GM18520 (cell line): ENCODE results near the gene EIF1AY.
"Not testable (repeated sequence)": the region's sequence is repeated elsewhere in the genome, so short reads cannot be mapped to it uniquely, and the experiment has no call there.

Experiments
- ATAC-seq: cut with Tn5 transposase; IDR thresholded peaks from one replicate; pipeline ENCODE4 v1.9.1; 2021; ENCODE audit not compliant: unreplicated experiment

The EIF1AY gene

DNA sequence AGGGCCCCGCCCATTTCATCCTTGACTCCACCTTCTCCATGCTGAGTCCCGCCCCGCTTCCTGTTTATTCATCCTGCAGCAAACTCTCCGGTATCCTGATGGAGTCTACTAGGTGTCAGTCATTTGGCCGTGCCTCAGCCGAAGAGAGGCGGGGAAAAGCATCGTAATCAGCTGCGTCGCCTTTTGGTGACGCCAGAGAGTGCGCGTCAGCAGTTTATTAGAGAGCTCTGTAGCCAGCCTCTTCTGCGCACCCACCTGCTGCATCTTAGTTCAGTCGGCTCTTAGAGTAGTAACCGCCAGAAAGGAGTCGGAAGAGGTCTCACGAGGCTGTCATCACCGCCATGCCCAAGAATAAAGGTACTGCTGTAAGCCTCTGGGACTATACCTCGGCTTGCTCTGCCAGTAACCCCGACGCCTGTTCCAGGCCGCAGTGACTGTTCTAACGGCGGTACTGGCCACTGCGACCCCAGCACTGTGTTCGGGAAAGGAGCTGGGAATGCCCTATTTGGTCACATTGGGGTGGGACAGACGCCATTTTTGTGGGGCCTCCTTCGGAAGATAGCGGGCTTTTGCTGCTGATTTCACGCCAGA lies at the start of gene EIF1AY:
EIF1AY (plus strand) TSS at position 246 of the 591 bp plus-strand sequence; CDS start at position 342, 96 bp downstream.
- ATAC-seq, result no peak

GRCh38 chrY:20528435-20528834 lies 47.1 kb upstream of the EIF1AY start:
- no peak for ATAC-seq

DNA sequence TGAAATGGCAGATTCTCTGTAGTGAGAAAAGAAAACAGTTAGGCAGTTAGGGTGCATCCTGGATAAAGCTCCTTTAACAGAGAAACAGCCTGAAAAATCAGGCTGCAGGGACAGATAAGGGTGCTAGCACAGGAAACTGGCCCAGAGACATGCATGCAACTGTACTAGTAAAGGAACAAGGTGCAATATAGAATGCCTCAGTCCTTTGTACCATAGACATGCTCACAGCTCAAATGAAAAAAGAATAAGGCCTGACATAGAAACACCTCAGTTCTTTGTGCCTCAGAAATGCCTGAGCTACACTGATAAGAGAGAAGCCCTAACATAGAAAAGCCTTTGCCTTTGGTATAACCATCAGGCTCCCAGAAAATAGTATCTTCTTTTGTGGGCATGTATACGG lies 37.4 kb upstream of the EIF1AY start:
- ATAC-seq, result no peak

GRCh38 chrY:20538933-20539332 lies 36.6 kb upstream of the EIF1AY start:
- ATAC-seq, result no peak

DNA sequence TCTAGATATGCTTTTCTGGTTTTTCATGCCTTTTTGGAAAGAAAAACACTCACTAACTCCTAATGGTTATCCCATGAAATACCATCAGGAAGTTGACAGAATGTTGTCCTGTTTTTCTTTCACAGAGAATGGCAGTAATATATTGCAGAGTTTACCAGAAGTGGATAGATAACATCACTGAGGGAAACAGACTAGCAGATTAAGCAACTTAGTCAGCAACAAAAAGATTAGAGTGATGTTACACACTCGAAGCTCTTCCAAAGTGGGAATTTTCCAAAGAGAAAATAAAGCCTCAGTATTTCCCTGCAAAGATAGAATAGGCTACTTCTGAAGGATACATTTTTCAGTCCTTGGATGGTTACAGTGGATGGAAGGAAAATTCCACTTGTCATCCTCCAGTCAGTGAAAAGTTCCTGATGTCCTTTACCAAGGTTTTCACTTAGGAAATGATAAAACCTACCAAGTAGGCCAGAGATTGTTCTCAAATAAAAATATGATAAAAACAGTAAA lies 31.1 kb upstream of the EIF1AY start:
- no peak for ATAC-seq

GRCh38 chrY:20546071-20546470 lies 29.5 kb upstream of the EIF1AY start:
- ATAC-seq, result no peak

GRCh38 chrY:20549289-20549688 lies 26.3 kb upstream of the EIF1AY start:
- ATAC-seq, result no peak

- no peak for ATAC-seq
Measured at GRCh38 chrY:20551840-20552239, 23.7 kb upstream of the EIF1AY start.

DNA sequence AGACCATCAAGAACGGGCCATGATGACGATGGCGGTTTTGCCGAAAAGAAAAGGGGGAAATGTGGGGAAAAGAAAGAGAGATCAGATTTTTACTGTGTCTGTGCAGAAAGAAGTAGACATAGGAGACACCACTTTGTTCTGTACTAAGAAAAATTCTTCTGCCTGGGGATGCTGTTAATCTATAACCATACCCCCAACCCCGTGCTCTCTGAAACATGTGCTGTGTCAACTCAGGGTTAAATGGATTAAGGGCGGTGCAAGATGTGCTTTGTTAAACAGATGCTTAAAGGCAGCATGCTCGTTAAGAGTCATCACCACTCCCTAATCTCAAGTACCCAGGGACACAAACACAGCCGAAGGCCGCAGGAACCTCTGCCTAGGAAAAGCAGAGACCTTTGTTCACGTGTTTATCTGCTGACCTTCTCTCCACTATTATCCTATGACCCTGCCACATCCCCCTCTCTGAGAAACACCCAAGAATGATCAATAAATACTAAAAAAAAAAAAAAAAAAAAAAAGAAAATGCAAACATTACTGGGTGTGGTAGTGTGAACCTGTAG lies 22.7 kb upstream of the EIF1AY start:
- ATAC-seq, result not testable (repeated sequence)

DNA sequence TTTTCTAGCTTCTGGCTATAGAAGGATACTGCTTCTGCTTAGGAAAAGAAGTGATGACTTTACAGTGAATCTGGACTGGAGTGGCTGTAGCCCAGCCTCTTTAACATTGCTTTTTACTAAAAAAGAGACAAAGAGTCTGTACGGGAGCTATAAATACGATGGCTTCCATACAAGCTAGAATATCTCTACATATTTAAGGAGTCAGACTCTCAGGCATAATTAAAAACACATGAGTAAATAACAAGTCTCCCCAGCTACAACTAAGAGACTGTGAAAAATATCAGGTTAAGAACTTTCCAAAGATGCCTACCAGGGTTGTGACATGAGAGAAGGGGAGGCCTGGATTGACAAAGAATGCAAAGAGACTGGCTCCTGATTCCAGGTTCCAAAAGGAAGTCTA lies 19.8 kb upstream of the EIF1AY start:
- ATAC-seq, result no peak

DNA sequence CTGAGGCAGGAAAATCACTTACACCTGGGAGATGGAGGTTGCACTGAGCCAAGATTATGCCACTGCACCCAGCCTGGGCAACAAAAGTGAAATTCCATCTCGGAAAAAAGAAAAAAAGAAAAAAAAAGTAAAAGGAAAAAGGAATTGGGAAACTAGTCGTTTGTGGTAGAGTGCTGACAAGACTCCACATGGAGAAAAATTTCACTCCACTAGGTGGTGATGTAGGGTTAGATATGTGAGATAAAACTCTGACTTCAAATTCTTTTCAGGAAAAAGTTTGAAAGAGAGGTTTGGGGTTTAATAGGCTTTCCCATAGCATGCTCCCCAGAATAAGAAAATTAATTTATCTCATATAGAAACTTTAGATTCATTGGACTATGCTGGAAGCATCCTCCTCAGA lies 16.9 kb upstream of the EIF1AY start:
- no peak for ATAC-seq

DNA sequence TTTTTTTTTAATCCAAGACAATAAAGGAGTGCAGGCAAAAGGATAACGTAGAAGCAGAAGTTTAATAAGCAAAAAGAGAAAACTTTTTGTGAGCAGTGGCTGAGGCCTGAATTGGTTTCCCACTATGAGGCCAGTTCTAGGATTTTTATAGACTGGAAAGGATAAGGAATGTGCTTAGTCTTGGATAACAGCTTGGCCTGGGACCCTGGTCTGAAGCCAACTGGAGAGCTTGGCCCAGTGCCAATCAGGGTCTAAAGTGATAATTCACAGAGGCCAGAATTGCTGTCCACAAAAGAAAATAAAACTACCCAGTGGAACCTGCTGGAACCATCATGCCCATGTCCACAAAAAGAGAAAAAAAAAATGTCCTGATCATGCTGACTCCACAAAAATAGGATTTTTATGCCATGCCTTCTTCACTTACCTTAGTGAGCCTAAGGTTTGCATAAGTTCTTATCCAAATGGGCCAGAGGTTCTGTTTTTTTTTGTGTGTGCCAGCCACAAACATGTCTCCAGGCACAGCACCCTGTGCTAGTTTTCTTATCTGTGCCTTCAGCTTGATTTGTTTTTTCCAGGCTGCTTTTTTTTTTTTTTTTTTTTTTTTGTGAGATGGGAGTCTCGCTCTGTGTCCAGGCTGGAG lies 15.6 kb upstream of the EIF1AY start:
- ATAC-seq, result no peak

DNA sequence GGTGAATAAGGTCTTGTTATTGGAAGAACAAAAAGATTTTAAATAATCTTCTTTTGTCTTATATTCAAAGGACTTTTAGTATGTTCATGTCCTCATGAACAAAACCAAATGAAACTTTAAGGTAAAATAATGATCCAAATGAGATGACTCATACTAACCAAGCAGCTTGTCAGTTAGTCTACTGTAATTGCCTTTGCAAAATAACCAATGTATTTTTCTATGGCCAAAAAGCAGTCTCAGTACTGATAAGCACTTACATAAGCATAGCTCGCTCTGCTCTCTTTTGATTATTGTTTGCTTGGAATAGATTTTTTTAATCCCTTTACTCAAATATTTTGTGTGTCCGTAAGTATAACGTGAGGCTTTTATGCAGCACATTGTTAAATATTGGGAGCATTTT lies 4.3 kb upstream of the EIF1AY start:
- ATAC-seq, result no peak

- ATAC-seq, result no peak
Measured at GRCh38 chrY:20576506-20576905, 930 bp downstream of the EIF1AY start.

DNA sequence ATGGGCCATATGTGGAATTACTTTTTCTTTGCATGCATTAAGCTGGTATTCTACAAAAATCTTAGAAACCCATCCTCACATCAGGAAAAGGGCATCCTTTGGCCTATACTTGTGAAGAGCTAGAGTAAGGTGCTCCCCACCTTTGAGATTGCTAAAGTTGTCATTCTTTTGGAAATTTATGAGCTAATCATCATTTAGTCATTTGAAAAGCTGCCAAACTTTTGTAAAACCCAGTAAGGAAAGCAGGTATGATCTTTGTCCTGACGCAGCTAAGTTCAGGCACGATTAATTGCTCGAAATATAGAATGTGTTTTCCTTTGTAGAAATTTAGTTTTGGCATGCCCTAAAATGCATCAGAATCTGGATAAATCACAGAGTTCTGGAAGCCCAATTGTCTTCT lies 2.6 kb downstream of the EIF1AY start:
- ATAC-seq, result no peak

- no peak for ATAC-seq
Measured at GRCh38 chrY:20581687-20582086, 6.1 kb downstream of the EIF1AY start.

DNA sequence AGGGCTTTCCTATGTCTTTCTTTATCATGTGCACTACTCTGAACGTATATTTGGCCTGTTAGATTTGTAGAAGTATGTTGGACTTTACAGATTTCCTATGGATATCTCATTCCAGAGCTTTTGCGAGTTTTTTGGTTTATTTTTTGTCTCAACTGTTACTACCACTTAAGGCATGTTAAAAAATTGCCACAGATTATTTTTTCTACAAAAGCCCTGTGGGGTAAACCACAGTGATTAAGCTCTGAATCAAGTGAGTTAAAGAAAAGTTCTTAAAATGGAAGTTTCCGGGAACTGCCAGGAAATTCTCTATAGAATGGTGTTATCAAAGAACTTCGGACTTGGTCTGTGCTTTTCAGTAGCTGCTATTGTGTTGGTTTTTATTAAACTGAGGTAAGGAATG lies 10.6 kb downstream of the EIF1AY start:
- ATAC-seq, result no peak
